Activated naive CD8-positive, alpha-beta T cell treated with anti-CD3 and anti-CD28 coated beads, Interleukin-2, amount 50 U/mL, for 24 hours (primary cell): ENCODE results near the gene CAMSAP1.

Experiments
- ATAC-seq: fragments of 150-1000 bp; cut with Tn5 transposase; one replicate; pipeline ENCODE4 v1.10.0; 2021
- DNase-seq: peaks from one replicate; pipeline ENCODE4 v3.0.0; 2021
- H3K27ac Mint-ChIP-seq: one replicate; pipeline ENCODE4 v1.8.0; 2021; ENCODE audit warnings: mild to moderate bottlenecking, mixed read lengths
- H3K27me3 Mint-ChIP-seq: one replicate; pipeline ENCODE4 v1.8.0; 2021; ENCODE audit warnings: mixed read lengths
- H3K36me3 Mint-ChIP-seq: one replicate; pipeline ENCODE4 v1.8.0; 2021; ENCODE audit warnings: low read depth, mixed read lengths
- H3K4me1 Mint-ChIP-seq: one replicate; pipeline ENCODE4 v1.8.0; 2021; ENCODE audit warnings: mixed read lengths
- H3K4me3 Mint-ChIP-seq: one replicate; pipeline ENCODE4 v1.8.0; 2021; ENCODE audit warnings: mild to moderate bottlenecking, moderate library complexity, mixed read lengths
- H3K9me3 Mint-ChIP-seq: one replicate; pipeline ENCODE4 v1.8.0; 2021; ENCODE audit warnings: mixed read lengths

Gene CAMSAP1

DNA sequence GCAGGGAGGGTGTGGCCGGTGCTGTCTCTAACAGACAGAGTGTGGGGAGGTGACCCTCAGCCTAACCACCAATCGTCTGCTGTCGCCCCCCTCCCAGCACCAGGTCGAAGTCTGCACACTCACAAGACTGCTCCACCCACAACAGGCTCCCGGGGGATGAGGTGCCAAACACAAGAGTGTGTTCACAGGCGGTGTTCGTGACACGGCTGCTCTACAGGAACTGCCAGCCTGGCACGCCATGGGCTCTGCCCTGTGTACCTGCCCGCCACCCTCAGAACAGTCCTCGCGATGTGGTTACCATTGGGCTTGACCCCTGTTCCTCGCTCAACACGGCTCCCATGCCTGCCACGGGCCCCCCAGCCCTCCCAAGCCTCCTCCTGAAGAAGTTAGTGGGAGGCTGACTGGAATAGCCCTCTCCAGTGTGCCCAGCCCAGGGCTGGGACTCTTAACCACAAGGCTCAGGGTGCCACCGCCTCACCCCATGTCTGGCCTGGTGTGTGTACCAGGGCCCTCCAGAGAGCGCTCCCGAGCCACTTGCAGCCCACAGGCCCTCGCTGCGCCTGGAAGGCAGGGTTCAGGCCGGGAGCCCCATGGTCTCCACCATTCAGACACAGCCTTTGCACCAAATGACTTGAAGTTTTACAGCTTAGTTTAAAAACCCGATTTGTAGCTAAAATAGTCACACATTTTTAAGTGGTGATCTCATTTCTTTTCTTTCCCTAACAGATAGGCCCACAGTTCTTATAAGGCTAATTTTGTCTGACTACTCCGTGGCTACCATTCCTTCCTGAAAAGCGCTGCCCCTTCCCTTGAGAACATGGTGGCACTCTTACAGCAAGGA lies 102.5 kb downstream of the CAMSAP1 start:
- no peak for DNase-seq
- H3K4me1 Mint-ChIP-seq, result peaks cover 6% of the 10 kb centered on the region
- H3K27ac Mint-ChIP-seq, result no peak overlapping the region
- H3K27me3 Mint-ChIP-seq, result no peaks in the 10 kb centered on the region
- H3K9me3 Mint-ChIP-seq, result no peaks in the 10 kb centered on the region
- ATAC-seq, result peak; percentile 9
- H3K36me3 Mint-ChIP-seq, result peaks cover 3% of the 10 kb centered on the region
- no peak overlapping the region for H3K4me3 Mint-ChIP-seq

DNA sequence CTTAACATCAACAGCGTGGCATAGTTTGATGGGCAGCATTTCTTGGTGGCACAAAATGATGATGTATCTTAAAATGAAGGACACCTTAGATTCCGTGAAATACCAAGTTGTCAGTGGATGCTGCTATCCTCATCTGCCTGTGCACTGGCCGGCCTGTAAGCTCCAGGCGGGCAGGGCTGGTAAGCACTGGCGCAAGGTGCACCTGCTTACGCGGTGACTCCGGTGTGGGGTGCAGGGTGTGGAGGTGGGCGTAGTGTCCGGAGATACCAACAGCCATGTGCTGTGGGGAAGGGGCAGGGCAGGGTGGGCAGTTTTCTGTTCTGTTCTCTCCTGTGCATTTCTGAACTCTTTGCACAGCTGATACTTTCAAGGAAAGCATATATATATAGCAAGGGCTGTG lies 103.9 kb downstream of the CAMSAP1 start:
- Mint-ChIP-seq H3K4me1 (peaks cover 6% of the 10 kb centered on the region), H3K27me3 (no peaks in the 10 kb centered on the region)

DNA sequence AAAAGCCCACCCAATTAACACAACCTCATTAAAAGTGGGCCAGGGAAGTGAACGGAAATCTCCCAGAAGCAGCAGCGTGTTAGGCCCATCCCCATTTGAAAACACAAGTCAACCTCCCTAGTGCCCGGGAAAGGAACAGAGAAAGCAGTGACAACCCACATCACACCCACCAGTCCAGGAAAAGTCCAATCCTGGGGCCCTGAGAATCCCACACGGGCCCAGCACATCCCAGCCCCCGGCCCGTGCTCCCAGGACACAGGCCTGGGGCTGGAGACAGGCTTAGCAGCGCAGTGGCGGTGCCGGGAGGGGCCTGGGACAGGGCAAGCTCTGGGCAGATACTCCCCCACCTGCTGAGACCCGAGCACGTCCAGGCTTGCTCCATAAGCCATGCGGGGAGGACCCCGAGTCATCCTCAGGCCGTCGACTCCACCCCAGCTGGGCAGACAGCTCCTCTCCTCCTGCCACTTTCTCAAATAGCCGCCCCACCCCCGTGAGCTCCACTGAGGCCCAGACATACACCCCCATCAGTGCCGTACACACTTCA lies 104.4 kb downstream of the CAMSAP1 start:
- Mint-ChIP-seq H3K27me3 (no peaks in the 10 kb centered on the region), H3K4me3 (no peak overlapping the region), H3K36me3 (no peaks in the 10 kb centered on the region), H3K4me1 (peaks cover 6% of the 10 kb centered on the region), H3K27ac (no peak overlapping the region), H3K9me3 (no peaks in the 10 kb centered on the region)
- ATAC-seq (no peak), DNase-seq (no peak)

More for the DNA sequence above, 103.9 kb downstream of the CAMSAP1 start:
- DNase-seq (no peak), ATAC-seq (no peak)
- Mint-ChIP-seq H3K27ac (no peak overlapping the region), H3K9me3 (no peaks in the 10 kb centered on the region), H3K4me3 (no peak overlapping the region), H3K36me3 (no peaks in the 10 kb centered on the region)

DNA sequence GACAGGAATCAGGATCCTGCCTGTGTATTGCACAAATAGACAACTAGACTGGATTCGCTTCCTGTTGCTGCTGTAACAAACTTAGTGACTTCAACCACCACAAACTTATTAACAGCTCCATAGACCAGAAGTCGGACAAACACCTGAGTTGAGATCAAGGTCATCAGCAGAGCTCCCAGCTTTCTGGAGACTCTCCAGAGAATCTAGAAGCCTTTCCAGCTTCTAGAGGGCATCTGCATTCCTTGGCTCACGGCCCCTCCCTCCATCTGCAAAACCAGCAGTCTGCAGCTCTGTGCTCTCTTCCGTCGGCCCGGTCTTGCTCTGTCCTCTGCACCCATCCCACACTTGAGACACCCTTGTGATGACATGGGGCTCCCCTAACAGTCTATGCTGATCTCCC lies 106.3 kb downstream of the CAMSAP1 start:
- Mint-ChIP-seq H3K27ac (no peak overlapping the region), H3K36me3 (no peaks in the 10 kb centered on the region)

DNA sequence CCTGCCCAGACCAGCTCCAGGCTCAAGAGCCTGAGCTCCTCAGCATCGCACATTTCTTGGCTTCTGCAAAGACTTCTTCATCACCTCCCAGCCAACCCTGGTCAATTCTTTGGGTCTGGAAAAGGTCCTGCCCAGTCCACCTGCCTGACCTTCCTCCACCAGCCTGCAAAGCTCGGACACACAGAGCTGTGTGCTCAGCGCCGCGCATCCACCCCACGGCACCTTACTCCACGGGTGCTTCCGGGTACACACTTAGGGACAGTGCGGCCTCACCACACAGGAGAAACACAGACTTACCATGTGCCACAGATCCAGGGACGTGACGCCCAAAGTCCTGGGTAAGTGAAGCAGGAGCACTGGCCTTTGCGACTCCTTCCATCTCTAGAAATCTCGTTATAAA lies 108.1 kb downstream of the CAMSAP1 start:
- no peaks in the 10 kb centered on the region for H3K9me3 Mint-ChIP-seq
- no peak for ATAC-seq
- DNase-seq, result no peak
- peaks cover 2% of the 10 kb centered on the region for H3K27me3 Mint-ChIP-seq
- no peaks in the 10 kb centered on the region for H3K36me3 Mint-ChIP-seq
- H3K4me1 Mint-ChIP-seq, result no peaks in the 10 kb centered on the region
- H3K27ac Mint-ChIP-seq, result no peak overlapping the region
- H3K4me3 Mint-ChIP-seq, result no peak overlapping the region

More for the DNA sequence above, 106.3 kb downstream of the CAMSAP1 start:
- DNase-seq (no peak), ATAC-seq (no peak)
- H3K9me3 Mint-ChIP-seq, result no peaks in the 10 kb centered on the region
- peaks cover 5% of the 10 kb centered on the region for H3K4me1 Mint-ChIP-seq
- peaks cover 2% of the 10 kb centered on the region for H3K27me3 Mint-ChIP-seq
- H3K4me3 Mint-ChIP-seq, result no peak overlapping the region

DNA sequence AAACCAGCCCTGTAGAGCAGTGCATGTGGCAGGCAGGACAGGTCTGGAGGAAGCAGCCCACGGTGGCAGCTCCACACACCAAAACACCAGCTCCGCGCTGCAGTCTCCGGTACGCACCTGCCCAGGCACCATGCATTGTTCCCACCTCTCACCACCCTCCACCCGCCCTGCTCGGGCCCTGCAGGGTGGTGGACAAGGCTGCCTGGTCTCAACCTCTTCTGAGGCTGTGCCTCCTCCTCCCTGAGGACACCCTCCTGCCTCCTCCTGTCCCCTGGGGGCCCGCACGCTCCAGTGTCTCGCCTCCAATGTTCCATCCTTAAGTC lies 109.1 kb downstream of the CAMSAP1 start:
- ATAC-seq, result no peak
- no peaks in the 10 kb centered on the region for H3K9me3 Mint-ChIP-seq
- no peak overlapping the region for H3K27ac Mint-ChIP-seq
- H3K27me3 Mint-ChIP-seq, result peaks cover 2% of the 10 kb centered on the region
- DNase-seq, result no peak
- H3K4me3 Mint-ChIP-seq, result no peak overlapping the region
- H3K4me1 Mint-ChIP-seq, result no peaks in the 10 kb centered on the region
- H3K36me3 Mint-ChIP-seq, result no peaks in the 10 kb centered on the region

DNA sequence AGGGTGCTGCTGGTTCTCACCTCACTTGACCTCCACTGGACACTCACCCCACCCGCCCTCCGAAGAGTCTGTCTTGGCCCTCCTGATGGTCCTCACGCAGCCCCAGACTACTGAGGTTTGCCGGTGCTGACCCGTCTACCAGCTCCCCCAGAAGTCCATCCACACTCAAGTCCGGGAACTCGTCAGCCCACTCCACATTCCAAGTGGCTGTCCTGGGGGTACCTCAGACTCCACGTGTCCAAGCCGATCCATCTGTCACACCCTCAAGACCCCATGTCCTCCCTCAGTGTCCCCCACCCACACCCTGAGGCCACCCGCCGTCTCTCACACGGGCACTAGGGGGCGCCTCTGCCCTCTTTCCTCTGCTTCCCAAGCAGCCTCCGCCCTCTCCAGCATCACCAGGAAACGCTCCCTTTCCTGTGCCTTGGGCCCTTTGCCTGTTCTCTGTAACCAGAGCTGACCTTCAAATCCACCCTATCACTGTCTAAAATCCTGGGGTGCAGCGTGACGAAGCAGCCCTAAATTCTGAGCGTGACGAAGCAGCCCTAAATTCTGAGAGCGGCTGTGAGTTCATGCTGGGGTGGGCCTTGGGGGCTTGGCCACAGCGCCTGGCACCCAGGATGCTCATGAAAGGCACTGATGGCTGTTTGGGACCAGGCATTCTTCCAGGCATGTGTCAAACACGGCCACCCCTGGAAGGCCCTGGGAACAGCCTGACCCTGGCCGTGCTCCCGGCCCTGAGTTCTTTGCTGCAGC lies 109.7 kb downstream of the CAMSAP1 start:
- no peaks in the 10 kb centered on the region for H3K36me3 Mint-ChIP-seq
- no peaks in the 10 kb centered on the region for H3K9me3 Mint-ChIP-seq
- ATAC-seq (peak; percentile 8), DNase-seq (peak; percentile 58)
- H3K4me3 Mint-ChIP-seq, result no peak overlapping the region
- H3K27ac Mint-ChIP-seq, result no peak overlapping the region
- H3K4me1 Mint-ChIP-seq, result no peaks in the 10 kb centered on the region
- peaks cover 2% of the 10 kb centered on the region for H3K27me3 Mint-ChIP-seq

DNA sequence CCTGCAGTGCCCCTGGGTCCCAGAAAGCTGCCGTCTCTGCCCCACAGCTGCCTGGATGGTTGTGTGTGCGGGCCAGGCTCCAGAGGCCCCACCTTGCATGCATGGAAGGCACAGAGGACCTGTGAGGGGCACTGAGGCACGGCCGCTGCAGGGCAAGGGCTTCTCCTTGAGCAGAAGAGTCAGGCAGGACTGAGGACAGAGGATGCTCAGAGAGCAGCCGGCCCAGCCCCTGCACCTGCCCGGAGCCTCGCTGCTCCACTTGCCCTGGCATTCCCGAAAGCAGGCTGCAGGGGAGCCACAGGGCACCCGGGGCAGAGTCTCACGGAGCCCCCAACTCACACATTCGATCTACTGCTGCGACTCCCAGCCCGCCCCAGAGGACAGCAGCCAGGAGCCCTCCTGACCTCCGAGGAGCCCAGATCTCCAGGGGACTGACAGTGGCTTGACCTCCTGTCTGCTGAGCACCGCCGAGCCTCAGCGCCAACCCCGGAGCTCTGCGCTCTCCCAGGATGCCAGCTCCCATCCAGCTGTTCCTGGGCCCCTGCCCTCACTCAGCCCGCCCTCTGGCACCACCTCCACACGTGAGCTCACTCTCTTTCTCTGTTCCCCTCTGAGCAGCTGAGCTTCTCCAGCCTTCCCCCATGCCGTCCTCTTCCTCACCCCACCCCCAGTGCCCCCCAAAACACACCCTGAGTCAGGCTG lies 110.4 kb downstream of the CAMSAP1 start:
- Mint-ChIP-seq H3K4me3 (no peak overlapping the region), H3K9me3 (no peaks in the 10 kb centered on the region), H3K27ac (no peak overlapping the region), H3K27me3 (peaks cover 2% of the 10 kb centered on the region), H3K4me1 (no peaks in the 10 kb centered on the region), H3K36me3 (no peaks in the 10 kb centered on the region)
- ATAC-seq (no peak), DNase-seq (no peak)

DNA sequence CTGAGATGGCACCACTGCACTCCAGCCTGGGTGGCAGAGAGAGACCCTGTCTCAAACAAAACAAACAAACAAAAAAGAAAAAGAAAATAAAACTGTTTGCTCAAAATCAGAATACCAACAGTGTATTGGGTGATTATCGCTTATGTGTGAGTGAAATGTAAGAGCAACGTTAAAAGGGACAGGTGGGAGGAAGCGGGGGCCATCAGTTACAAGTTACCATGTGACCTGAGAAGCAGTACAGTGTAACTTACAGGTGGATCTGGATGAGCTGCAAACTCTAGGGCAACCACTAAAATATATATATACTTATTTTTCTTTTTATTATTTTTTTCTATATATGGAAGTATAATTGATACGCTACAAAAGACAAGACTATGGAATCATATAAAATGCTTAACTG lies 112.0 kb downstream of the CAMSAP1 start:
- Mint-ChIP-seq H3K9me3 (no peaks in the 10 kb centered on the region), H3K27me3 (peaks cover 2% of the 10 kb centered on the region), H3K27ac (no peak overlapping the region), H3K4me3 (no peak overlapping the region), H3K36me3 (no peaks in the 10 kb centered on the region), H3K4me1 (no peaks in the 10 kb centered on the region)
- DNase-seq (no peak), ATAC-seq (no peak)

DNA sequence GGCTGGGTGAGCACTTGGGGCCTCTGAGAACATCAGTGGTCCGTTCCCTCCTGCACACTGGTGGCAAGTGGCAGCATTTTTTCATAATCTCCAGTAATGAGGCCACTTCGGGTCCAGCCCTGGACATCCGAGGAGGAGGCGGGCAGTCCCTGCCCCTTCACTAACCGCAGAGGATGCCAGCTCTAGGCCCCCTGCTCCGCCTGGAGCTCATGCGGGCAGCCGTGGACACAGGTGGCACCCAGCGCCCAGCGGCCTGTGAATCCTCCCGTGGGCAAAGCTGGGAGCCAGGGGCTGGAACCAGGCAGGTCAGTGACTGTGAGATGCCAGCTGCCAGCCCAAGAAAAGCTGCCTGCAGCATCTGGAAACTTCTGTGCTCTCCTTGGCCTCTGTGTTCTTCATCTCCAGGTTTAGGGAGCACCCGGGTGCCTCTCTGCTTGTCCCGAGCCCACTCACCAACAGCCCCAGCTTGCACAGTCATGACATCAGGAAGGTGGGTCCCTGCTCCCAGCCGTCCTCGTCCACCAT lies 112.9 kb downstream of the CAMSAP1 start:
- DNase-seq (no peak), ATAC-seq (no peak)
- Mint-ChIP-seq H3K36me3 (no peaks in the 10 kb centered on the region), H3K27me3 (peaks cover 2% of the 10 kb centered on the region), H3K27ac (no peak overlapping the region), H3K9me3 (no peaks in the 10 kb centered on the region), H3K4me1 (no peaks in the 10 kb centered on the region), H3K4me3 (no peak overlapping the region)

DNA sequence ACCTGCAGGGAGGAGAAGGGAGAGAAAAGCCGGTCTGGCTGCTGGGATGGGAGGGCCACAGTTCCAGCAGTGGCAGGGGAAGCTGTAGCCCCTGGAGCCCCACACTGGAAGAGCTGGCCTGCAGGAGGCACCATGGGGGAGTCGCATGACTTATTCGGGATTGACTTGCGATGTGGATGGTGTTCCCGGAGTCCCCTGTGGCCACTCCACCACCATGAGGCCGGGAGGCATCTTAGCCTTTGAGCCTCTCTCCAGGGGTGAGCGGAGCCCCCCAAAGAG lies 113.3 kb downstream of the CAMSAP1 start:
- Mint-ChIP-seq H3K4me1 (no peaks in the 10 kb centered on the region), H3K36me3 (no peaks in the 10 kb centered on the region), H3K27me3 (peaks cover 2% of the 10 kb centered on the region), H3K9me3 (no peaks in the 10 kb centered on the region), H3K4me3 (no peak overlapping the region), H3K27ac (no peak overlapping the region)
- ATAC-seq (no peak), DNase-seq (no peak)

DNA sequence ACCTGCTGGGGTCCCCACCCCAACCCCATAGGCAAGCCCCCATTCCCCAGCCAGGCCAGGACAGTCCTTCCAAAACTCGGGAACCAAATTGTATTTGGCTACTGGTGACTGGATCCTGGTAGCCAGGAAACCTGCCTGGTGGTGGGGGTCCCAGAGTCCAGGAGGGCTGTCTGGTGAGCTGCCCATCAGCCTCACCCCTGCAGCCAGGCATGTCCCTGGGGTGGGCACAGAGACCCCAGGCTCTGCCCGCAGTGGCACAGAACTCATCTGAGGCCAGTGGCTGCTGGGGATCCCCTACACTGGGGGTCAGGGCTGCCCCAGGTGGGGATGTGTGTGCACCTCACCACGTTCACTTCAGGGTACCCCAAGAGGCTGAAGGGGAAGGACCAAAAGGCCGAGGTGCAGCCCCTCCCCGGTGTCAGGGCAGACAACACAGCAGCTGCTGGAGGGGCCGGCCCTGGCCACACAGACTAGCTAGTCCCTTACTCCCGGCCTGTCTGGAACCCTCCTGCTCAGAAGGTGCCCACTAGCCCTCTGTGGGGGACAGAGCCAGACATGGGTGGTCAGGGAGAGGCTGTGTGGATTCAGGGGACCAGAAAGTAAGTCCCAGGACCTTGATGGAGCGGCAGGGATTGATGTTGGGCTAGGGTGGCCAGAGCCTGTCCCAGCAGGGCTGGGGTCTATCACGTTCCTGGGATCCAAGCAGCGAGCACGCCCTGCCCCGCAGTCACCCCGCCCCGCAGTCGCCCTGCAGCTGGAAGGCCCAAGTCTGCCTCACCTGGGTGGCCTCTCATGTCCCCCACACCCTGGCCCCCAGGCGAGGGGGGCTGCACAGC lies 113.9 kb downstream of the CAMSAP1 start:
- H3K27ac Mint-ChIP-seq, result no peak overlapping the region
- H3K4me1 Mint-ChIP-seq, result no peaks in the 10 kb centered on the region
- no peak for ATAC-seq
- DNase-seq, result no peak
- no peaks in the 10 kb centered on the region for H3K9me3 Mint-ChIP-seq
- H3K36me3 Mint-ChIP-seq, result no peaks in the 10 kb centered on the region
- H3K27me3 Mint-ChIP-seq, result peaks cover 2% of the 10 kb centered on the region
- no peak overlapping the region for H3K4me3 Mint-ChIP-seq

DNA sequence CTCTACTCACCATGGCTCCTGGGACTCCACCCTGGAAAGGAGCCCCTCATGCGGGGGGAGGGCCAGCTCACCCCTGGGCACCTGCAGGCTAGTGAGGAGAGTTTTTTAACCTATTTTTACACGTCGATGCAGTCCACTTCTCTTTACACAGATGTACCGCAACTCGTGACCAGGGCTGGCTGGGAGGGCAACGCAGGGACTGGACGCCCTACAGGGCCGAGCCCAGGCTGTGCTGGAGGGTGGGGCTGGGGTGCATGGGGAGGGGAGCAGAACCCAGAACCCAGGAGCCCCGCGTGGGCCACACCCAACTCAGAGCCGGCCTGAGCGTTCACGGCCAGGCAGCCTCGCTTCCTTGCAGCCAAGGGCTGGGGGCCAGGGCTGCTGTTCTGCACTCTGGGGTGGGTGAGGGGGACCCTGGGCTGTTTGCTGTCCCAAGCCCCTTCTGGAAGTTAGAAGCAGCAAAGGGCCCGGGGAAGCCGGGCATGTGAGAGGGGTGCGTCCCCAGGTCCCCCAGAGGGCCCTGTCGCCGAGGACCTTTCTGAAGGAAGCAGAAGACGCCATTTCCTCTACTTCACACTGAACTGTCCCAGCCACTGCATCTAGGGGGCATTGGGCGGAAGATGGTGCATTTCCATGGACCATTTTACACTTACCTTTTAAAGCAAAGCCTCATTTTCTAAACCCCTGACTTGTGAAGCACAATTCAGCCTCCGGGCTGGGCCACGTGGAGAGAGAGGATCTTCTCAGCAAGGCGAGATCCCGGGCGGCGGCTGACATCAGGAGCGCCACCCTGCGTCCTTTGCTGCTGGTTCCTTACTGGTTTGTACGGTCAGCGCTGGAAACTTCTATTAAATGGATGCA lies 114.8 kb downstream of the CAMSAP1 start:
- Mint-ChIP-seq H3K4me1 (no peaks in the 10 kb centered on the region), H3K27ac (no peak overlapping the region), H3K36me3 (no peaks in the 10 kb centered on the region), H3K9me3 (no peaks in the 10 kb centered on the region), H3K4me3 (no peak overlapping the region), H3K27me3 (no peaks in the 10 kb centered on the region)
- DNase-seq, result no peak
- no peak for ATAC-seq
